ENCODE results near the gene MALSU1. TPM values are rescaled to one million over a fixed set of nuclear protein-coding genes. Genes with fewer than 3 reads are reported as not detected.
A peak's percentile ranks its signal among the peaks of the same experiment; 100 is the strongest.

MALSU1 gene
- total and polyA plus RNA-seq, 2 of the 13 experiments (the other 11 are each of a cell fraction or from before 2014, with no cell fraction given): 72.0 to 141 TPM

DNA sequence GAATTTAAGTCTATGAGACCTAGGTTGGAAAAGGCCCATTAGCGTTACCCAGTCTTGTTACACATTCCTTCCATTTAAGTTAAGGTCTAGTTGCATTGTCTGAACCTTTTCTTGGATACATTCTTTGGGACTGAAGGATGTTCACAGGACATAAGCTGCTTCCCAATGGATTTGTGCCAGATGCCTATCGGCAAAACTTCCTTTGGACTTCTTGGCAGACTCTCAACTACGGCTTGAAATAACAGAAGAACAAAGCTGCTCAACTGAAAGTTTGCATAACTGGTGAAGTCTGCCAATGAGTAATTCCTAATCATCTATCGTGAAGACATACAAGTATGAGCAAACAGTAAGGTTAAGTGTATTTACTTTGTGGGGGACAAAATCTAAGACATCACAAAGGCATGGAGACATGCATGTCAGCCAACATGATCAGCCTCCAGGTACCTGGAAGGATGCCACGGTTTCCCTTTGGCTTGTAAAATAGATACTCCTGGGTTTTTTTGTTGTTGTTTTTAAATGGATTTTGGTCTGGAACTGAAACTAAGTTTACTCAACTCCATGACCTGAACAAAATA is 35.4 kb downstream of the MALSU1 start (continued):
- TF ChIP-seq, protein P1, sequence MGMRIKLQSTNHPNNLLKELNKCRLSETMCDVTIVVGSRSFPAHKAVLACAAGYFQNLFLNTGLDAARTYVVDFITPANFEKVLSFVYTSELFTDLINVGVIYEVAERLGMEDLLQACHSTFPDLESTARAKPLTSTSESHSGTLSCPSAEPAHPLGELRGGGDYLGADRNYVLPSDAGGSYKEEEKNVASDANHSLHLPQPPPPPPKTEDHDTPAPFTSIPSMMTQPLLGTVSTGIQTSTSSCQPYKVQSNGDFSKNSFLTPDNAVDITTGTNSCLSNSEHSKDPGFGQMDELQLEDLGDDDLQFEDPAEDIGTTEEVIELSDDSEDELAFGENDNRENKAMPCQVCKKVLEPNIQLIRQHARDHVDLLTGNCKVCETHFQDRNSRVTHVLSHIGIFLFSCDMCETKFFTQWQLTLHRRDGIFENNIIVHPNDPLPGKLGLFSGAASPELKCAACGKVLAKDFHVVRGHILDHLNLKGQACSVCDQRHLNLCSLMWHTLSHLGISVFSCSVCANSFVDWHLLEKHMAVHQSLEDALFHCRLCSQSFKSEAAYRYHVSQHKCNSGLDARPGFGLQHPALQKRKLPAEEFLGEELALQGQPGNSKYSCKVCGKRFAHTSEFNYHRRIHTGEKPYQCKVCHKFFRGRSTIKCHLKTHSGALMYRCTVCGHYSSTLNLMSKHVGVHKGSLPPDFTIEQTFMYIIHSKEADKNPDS (CRISPR knock-in tag; IDR thresholded peaks at IDR 0.05): peak; percentile 90; the same call in 1 of the 2 replicates
- peak; percentile 62; the same call in 1 of the 2 replicates for TF ChIP-seq NCOR1 (IDR thresholded peaks at IDR 0.05; ENCODE audit: borderline replicate concordance, low read length)
- TF ChIP-seq SP140L (CRISPR knock-in tag; IDR thresholded peaks at IDR 0.05; ENCODE audit: borderline replicate concordance): 0 out of 2 replicates have a peak, but pooled peaks have one; percentile 44
- TF ChIP-seq FOXA3 (CRISPR knock-in tag; IDR thresholded peaks at IDR 0.05): peak; percentile 98
- TF ChIP-seq NFE2 (CRISPR knock-in tag; IDR thresholded peaks at IDR 0.05): no peak
- peak; percentile 84 to 94; a peak in 3 of 4 replicates for TF ChIP-seq NR2F1 (CRISPR knock-in tag; IDR thresholded peaks at IDR 0.05)
- TF ChIP-seq ZNF101 (CRISPR knock-in tag; IDR thresholded peaks at IDR 0.05; ENCODE audit: borderline replicate concordance, low read depth): no peak
- TF ChIP-seq, protein P2, sequence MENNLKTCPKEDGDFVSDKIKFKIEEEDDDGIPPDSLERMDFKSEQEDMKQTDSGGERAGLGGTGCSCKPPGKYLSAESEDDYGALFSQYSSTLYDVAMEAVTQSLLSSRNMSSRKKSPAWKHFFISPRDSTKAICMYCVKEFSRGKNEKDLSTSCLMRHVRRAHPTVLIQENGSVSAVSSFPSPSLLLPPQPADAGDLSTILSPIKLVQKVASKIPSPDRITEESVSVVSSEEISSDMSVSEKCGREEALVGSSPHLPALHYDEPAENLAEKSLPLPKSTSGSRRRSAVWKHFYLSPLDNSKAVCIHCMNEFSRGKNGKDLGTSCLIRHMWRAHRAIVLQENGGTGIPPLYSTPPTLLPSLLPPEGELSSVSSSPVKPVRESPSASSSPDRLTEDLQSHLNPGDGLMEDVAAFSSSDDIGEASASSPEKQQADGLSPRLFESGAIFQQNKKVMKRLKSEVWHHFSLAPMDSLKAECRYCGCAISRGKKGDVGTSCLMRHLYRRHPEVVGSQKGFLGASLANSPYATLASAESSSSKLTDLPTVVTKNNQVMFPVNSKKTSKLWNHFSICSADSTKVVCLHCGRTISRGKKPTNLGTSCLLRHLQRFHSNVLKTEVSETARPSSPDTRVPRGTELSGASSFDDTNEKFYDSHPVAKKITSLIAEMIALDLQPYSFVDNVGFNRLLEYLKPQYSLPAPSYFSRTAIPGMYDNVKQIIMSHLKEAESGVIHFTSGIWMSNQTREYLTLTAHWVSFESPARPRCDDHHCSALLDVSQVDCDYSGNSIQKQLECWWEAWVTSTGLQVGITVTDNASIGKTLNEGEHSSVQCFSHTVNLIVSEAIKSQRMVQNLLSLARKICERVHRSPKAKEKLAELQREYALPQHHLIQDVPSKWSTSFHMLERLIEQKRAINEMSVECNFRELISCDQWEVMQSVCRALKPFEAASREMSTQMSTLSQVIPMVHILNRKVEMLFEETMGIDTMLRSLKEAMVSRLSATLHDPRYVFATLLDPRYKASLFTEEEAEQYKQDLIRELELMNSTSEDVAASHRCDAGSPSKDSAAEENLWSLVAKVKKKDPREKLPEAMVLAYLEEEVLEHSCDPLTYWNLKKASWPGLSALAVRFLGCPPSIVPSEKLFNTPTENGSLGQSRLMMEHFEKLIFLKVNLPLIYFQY (CRISPR knock-in tag; IDR thresholded peaks at IDR 0.05; ENCODE audit: borderline replicate concordance): no peak
- no peak for TF ChIP-seq ZNF44 (CRISPR knock-in tag; IDR thresholded peaks at IDR 0.05)
- TF ChIP-seq JDP2 (CRISPR knock-in tag; IDR thresholded peaks at IDR 0.05; ENCODE audit: borderline replicate concordance): no peak
- peak; percentile 76 for TF ChIP-seq SAP130 (CRISPR knock-in tag; IDR thresholded peaks at IDR 0.05; ENCODE audit: low read depth)
- peak; percentile 55; the same call in 1 of the 2 replicates for TF ChIP-seq ZNF652 (CRISPR knock-in tag; IDR thresholded peaks at IDR 0.05; ENCODE audit: borderline replicate concordance, low read depth)
- TF ChIP-seq CREM (IDR thresholded peaks at IDR 0.05): peak; percentile 93
- no peak for TF ChIP-seq CREM (CRISPR knock-in tag; IDR thresholded peaks at IDR 0.05)
- TF ChIP-seq ATF1 (CRISPR knock-in tag; IDR thresholded peaks at IDR 0.05): peak; percentile 72
- TF ChIP-seq ZNF792 (CRISPR knock-in tag; IDR thresholded peaks at IDR 0.05): 0 out of 2 replicates have a peak, but pooled peaks have one; percentile 30
- no peak for TF ChIP-seq ZNF7 (CRISPR knock-in tag; IDR thresholded peaks at IDR 0.05)
- TF ChIP-seq, protein P3, sequence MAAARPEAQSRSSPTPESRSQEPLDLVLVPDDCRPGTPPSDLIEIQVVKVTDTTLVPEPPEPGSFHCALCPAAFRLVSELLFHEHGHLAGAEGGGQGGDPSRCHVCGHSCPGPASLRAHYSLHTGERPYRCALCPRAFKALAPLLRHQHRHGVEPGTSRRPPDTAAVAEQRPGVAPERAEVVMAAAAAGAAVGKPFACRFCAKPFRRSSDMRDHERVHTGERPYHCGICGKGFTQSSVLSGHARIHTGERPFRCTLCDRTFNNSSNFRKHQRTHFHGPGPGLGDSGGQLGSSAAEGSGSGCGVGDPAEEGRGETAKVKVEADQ (CRISPR knock-in tag; IDR thresholded peaks at IDR 0.05; ENCODE audit: borderline replicate concordance): 0 out of 2 replicates have a peak, but pooled peaks have one; percentile 20
- no peak for TF ChIP-seq ISX (CRISPR knock-in tag; conservative IDR thresholded peaks at IDR 0.05)
- TF ChIP-seq, protein P4, sequence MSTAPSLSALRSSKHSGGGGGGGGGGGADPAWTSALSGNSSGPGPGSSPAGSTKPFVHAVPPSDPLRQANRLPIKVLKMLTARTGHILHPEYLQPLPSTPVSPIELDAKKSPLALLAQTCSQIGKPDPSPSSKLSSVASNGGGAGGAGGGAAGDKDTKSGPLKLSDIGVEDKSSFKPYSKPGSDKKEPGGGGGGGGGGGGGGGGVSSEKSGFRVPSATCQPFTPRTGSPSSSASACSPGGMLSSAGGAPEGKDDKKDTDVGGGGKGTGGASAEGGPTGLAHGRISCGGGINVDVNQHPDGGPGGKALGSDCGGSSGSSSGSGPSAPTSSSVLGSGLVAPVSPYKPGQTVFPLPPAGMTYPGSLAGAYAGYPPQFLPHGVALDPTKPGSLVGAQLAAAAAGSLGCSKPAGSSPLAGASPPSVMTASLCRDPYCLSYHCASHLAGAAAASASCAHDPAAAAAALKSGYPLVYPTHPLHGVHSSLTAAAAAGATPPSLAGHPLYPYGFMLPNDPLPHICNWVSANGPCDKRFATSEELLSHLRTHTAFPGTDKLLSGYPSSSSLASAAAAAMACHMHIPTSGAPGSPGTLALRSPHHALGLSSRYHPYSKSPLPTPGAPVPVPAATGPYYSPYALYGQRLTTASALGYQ (CRISPR knock-in tag; IDR thresholded peaks at IDR 0.05): peak; percentile 94
